PFSK-1 (cell line): ENCODE results near the gene GAD1.

Experiments
- FOXP2 ChIP-seq: optimal IDR thresholded peaks from 2 replicates; pipeline ENCODE3; 2011; ENCODE audit warnings: borderline replicate concordance, control low read depth, inconsistent platforms; ENCODE audit not compliant: insufficient read depth; ENCODE audit errors: extremely low read length, extremely low read depth
- POLR2AphosphoS5 ChIP-seq: IDR thresholded peaks from 2 replicates; pipeline ENCODE4 v1.6.1; 2012; ENCODE audit warnings: low read depth, mild to moderate bottlenecking, control low read depth, low read length, moderate library complexity
- SIN3A ChIP-seq: IDR thresholded peaks from 2 replicates; pipeline ENCODE4 v1.6.1; 2012; ENCODE audit warnings: mild to moderate bottlenecking, low read length, moderate library complexity, borderline replicate concordance; ENCODE audit not compliant: insufficient read depth
- TAF1 ChIP-seq: IDR thresholded peaks from 2 replicates; pipeline ENCODE4 v1.6.1; 2012; ENCODE audit warnings: low read length, control low read depth, borderline replicate concordance; ENCODE audit not compliant: insufficient read depth
- TF ChIP-seq, protein P1 (sequence below), 2 experiments: IDR thresholded peaks; 2 replicates each; pipeline versions ENCODE4 v1.6.1 to v1.8.0; 2011 to 2012; ENCODE audit warnings: low read depth in 2 of 2, low read length in 2 of 2, control low read depth in 1 of 2, inconsistent platforms in 1 of 2, mild to moderate bottlenecking in 1 of 2, moderate library complexity in 1 of 2; ENCODE audit not compliant: insufficient read depth in 1 of 2

Gene GAD1

GRCh38 chr2:170862286-170862902, 45.7 kb downstream of the GAD1 start:
- TF ChIP-seq TAF1 (no peak), FOXP2 (no peak), POLR2AphosphoS5 (no peak), SIN3A (no peak)
- TF ChIP-seq, protein P1, sequence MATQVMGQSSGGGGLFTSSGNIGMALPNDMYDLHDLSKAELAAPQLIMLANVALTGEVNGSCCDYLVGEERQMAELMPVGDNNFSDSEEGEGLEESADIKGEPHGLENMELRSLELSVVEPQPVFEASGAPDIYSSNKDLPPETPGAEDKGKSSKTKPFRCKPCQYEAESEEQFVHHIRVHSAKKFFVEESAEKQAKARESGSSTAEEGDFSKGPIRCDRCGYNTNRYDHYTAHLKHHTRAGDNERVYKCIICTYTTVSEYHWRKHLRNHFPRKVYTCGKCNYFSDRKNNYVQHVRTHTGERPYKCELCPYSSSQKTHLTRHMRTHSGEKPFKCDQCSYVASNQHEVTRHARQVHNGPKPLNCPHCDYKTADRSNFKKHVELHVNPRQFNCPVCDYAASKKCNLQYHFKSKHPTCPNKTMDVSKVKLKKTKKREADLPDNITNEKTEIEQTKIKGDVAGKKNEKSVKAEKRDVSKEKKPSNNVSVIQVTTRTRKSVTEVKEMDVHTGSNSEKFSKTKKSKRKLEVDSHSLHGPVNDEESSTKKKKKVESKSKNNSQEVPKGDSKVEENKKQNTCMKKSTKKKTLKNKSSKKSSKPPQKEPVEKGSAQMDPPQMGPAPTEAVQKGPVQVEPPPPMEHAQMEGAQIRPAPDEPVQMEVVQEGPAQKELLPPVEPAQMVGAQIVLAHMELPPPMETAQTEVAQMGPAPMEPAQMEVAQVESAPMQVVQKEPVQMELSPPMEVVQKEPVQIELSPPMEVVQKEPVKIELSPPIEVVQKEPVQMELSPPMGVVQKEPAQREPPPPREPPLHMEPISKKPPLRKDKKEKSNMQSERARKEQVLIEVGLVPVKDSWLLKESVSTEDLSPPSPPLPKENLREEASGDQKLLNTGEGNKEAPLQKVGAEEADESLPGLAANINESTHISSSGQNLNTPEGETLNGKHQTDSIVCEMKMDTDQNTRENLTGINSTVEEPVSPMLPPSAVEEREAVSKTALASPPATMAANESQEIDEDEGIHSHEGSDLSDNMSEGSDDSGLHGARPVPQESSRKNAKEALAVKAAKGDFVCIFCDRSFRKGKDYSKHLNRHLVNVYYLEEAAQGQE (IDR thresholded peaks at IDR 0.05; ENCODE audit: insufficient read depth in 1 of 2, low read depth in 2 of 2, low read length in 2 of 2), result no peak

DNA sequence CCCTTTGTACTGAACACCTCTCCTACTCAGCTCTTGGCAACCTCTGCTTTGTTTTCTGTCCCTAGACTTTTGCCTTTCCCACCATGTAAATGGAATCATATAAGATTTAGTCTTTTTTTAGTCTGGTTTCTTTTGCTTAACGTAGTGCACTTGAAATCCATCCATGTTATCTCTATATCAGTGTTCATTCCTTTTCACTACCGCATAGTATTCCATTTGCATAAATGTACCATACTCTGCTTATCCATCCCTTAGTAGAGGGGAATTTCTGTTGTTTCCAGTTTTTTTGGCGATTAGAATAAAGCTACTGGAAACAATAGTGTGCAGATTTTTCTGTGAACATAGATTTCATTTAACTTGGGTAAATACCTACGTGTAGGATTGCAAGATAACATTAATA, 46.4 kb downstream of the GAD1 start:
- TF ChIP-seq TAF1 (no peak), POLR2AphosphoS5 (no peak), FOXP2 (no peak), SIN3A (no peak)
- TF ChIP-seq, protein P1 (IDR thresholded peaks at IDR 0.05; ENCODE audit: insufficient read depth in 1 of 2, low read depth in 2 of 2, low read length in 2 of 2), result no peak

DNA sequence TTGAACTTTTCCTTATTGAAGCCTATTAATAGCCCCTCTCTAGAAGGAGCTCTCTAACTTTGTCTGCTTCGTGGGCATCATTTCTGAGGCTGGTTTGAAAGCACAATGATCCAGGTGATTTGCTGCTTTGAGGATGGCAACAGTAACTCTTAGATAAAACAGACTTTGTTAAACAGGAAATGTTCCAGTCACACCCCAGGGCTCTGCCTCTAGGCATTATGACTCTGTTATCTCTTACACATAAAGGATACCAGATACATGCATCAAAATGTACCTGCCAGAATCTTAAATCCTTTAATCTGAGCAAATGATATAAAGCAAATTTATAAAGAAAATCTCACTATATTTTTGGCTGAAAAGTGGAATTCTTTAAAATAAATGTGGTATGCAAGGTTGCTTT, 52.3 kb downstream of the GAD1 start:
- TF ChIP-seq TAF1, result no peak
- TF ChIP-seq, protein P1 (IDR thresholded peaks at IDR 0.05; ENCODE audit: insufficient read depth in 1 of 2, low read depth in 2 of 2, low read length in 2 of 2), result no peak
- no peak for TF ChIP-seq POLR2AphosphoS5
- TF ChIP-seq SIN3A, result no peak
- TF ChIP-seq FOXP2, result no peak

DNA sequence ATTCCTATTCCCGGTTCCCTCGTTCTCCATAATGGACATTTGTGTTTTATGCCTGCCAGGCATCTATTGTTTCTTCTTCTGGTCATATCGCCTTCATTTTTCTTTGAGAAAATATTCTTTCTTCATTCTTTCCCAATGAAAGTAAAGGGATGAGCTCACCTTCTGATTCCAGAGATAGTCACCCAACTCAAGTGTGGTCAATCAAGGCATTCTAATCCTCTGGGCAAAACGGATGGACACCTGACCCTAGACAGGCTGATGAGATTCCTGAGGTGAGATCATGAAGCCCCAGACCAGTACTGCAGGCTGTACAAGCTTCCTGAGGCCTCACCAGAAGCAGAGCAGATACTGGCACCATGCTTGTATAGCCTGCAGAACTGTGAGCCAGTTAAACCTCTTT, 52.8 kb downstream of the GAD1 start:
- TF ChIP-seq SIN3A (no peak), POLR2AphosphoS5 (no peak), TAF1 (no peak), FOXP2 (no peak)
- TF ChIP-seq, protein P1 (IDR thresholded peaks at IDR 0.05; ENCODE audit: insufficient read depth in 1 of 2, low read depth in 2 of 2, low read length in 2 of 2), result no peak

DNA sequence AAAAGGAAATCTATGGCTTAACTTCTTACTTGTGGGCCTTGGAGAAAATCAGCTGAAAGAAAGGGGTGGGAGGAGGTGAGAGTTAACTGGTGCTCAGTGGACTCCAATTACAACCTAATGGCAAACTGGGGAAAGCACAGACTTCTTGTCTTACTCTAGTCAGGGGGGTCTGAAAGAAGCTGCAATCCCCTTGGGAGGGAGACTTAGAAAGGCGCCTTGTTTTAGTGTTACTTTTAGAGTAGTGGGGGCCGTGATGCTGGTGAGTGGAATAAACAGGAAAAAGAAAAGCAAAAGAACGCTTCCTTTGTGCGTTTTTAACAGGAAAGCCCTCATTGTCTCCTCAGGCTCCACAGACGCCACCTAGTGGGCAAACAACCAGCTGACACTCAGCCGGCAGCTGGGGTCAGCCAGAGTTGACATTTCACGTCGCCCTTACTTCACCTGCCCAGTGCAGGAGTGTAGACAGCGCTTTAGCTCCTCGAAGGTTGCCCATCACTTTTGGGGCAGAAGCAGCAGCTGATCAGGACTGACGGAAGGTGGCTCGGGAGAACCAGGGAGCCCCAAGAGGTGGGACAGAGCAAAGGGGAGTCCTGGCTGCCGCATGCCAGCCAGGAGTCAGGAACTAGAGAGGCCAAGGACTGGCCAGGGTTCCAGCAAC, 56.5 kb downstream of the GAD1 start:
- TF ChIP-seq, protein P1 (IDR thresholded peaks at IDR 0.05; ENCODE audit: insufficient read depth in 1 of 2, low read depth in 2 of 2, low read length in 2 of 2), result no peak
- no peak for TF ChIP-seq POLR2AphosphoS5
- no peak for TF ChIP-seq FOXP2
- no peak for TF ChIP-seq SIN3A
